H1 (cell line): ENCODE measurements around the gene JOSD2. TPM values are rescaled to one million over a fixed set of nuclear protein-coding genes. Genes with fewer than 3 reads are reported as not detected.

Experiments
- CTCF ChIA-PET: fragments of 300-600 bp; sonication (Branson Sonifier 250); formaldehyde crosslinking; loops from one replicate; lab custom pipeline; 2021; ENCODE audit not compliant: partially characterized antibody; lab: Charles Lee
- POLR2A ChIA-PET: fragments of 300-600 bp; sonication (Branson Sonifier 250); formaldehyde crosslinking; loops from one replicate; lab custom pipeline; 2021; ENCODE audit warnings: inconsistent platforms; ENCODE audit not compliant: partially characterized antibody; lab: Charles Lee
- DNase-seq, 2 experiments: peaks; one replicate each; pipeline versions ENCODE4 v3.0.0 to v3.0.0-alpha.2; 2010 to 2022; ENCODE audit warnings: low spot score in 2 of 2, low read depth in 1 of 2, mixed read lengths in 1 of 2
- FAIRE-seq: peaks from 2 replicates; lab custom pipeline; 2011; peaks lifted over from hg19 to GRCh38; lab: Jason Lieb, UNC
- H2AFZ ChIP-seq: 2 replicates; pipeline ENCODE4 v1.8.1; 2012; ENCODE audit warnings: low read length, inconsistent platforms
- H2AK5ac ChIP-seq: 2 replicates; pipeline ENCODE4 v1.6.1; 2013; ENCODE audit warnings: low read depth, low read length
- H2BK120ac ChIP-seq: replicated peaks from 2 replicates; pipeline ENCODE3; 2013; ENCODE audit warnings: low read depth, low read length, inconsistent platforms
- H2BK12ac ChIP-seq: 2 replicates; pipeline ENCODE4 v1.6.1; 2013; ENCODE audit warnings: low read depth, low read length
- H2BK15ac ChIP-seq: 2 replicates; pipeline ENCODE4 v1.6.1; 2013; ENCODE audit warnings: low read length
- H2BK20ac ChIP-seq: 2 replicates; pipeline ENCODE4 v1.6.1; 2013; ENCODE audit warnings: low read length
- H2BK5ac ChIP-seq: 2 replicates; pipeline ENCODE4 v1.6.1; 2013; ENCODE audit warnings: low read depth, low read length
- H3K14ac ChIP-seq: 2 replicates; pipeline ENCODE4 v1.6.1; 2013; ENCODE audit warnings: inconsistent platforms; ENCODE audit not compliant: insufficient read length
- H3K18ac ChIP-seq: 2 replicates; pipeline ENCODE4 v1.6.1; 2013; ENCODE audit warnings: low read length; ENCODE audit errors: extremely low read depth
- H3K23ac ChIP-seq: 2 replicates; pipeline ENCODE4 v1.6.1; 2013; ENCODE audit warnings: inconsistent platforms; ENCODE audit not compliant: insufficient read length
- H3K23me2 ChIP-seq: 2 replicates; pipeline ENCODE4 v1.6.1; 2013; ENCODE audit warnings: low read depth, low read length
- H3K27ac ChIP-seq: 2 replicates; pipeline ENCODE4 v1.6.1; 2011; ENCODE audit warnings: low read depth, low read length, inconsistent platforms
- H3K27me3 ChIP-seq, 4 experiments: replicated peaks in 1 of 4; 1 replicate in 1 of 4; 2 replicates in 3 of 4; pipeline versions ENCODE4 v1.6.1 to v1.8.1; 2011 to 2013; ENCODE audit warnings: low read length in 3 of 4, mild to moderate bottlenecking in 3 of 4, inconsistent platforms in 2 of 4, mixed read lengths in 2 of 4, moderate library complexity in 1 of 4; ENCODE audit not compliant: control insufficient read depth in 3 of 4, insufficient read depth in 3 of 4; ENCODE audit errors: extremely low read depth in 1 of 4
- H3K36me3 ChIP-seq, 4 experiments: 2 replicates each; pipeline versions ENCODE4 v1.6.1 to v1.8.1; 2011 to 2013; ENCODE audit warnings: mild to moderate bottlenecking in 4 of 4, low read length in 3 of 4, moderate library complexity in 2 of 4, control low read depth in 1 of 4, inconsistent platforms in 1 of 4; ENCODE audit not compliant: insufficient read depth in 4 of 4, control insufficient read depth in 2 of 4
- H3K4ac ChIP-seq: replicated peaks from 2 replicates; pipeline ENCODE3; 2013; ENCODE audit warnings: low read length, low read depth, mixed read lengths, inconsistent platforms; ENCODE audit not compliant: insufficient read length
- H3K4me1 ChIP-seq, 4 experiments: replicated peaks in 1 of 4; 1 replicate in 1 of 4; 2 replicates in 3 of 4; pipeline versions ENCODE4 v1.6.1 to v1.8.1; 2011 to 2013; ENCODE audit warnings: low read length in 3 of 4, inconsistent platforms in 2 of 4, mixed read lengths in 1 of 4; ENCODE audit not compliant: insufficient read depth in 4 of 4, control insufficient read depth in 3 of 4
- H3K4me2 ChIP-seq, 2 experiments: 2 replicates each; pipeline versions ENCODE4 v1.6.1 to v1.8.1; 2011 to 2013; ENCODE audit warnings: low read depth in 2 of 2, low read length in 2 of 2, control low read depth in 1 of 2, inconsistent platforms in 1 of 2, mild to moderate bottlenecking in 1 of 2; ENCODE audit not compliant: insufficient read depth in 1 of 2
- H3K4me3 ChIP-seq, 4 experiments: fragments of 200-600, 300-600 bp in 1 of 4; sonication (generic), shearing (Covaris generic), sonication (Bioruptor Twin) in 1 of 4; 2 replicates each; pipeline versions ENCODE4 v1.5.1 to v1.8.1; 2011 to 2016; ENCODE audit warnings: low read length in 4 of 4, low read depth in 3 of 4, control low read depth in 2 of 4, inconsistent platforms in 2 of 4, mild to moderate bottlenecking in 2 of 4, mixed read lengths in 1 of 4, moderate library complexity in 1 of 4; ENCODE audit not compliant: insufficient read depth in 2 of 4; ENCODE audit errors: extremely low read depth in 1 of 4
- H3K56ac ChIP-seq: replicated peaks from 2 replicates; pipeline ENCODE3; 2013; ENCODE audit warnings: low read depth, mild to moderate bottlenecking, mixed read lengths, low read length, inconsistent platforms; ENCODE audit not compliant: insufficient read length
- H3K79me1 ChIP-seq: 2 replicates; pipeline ENCODE4 v1.6.1; 2013; ENCODE audit warnings: low read depth, low read length, control low read depth
- H3K79me2 ChIP-seq, 2 experiments: 2 replicates each; pipeline versions ENCODE4 v1.6.1 to v1.8.1; 2012 to 2013; ENCODE audit warnings: low read length in 2 of 2, mild to moderate bottlenecking in 2 of 2, inconsistent platforms in 1 of 2; ENCODE audit not compliant: insufficient read depth in 2 of 2, control insufficient read depth in 1 of 2
- H3K9ac ChIP-seq, 4 experiments: replicated peaks in 1 of 4; 1 replicate in 1 of 4; 2 replicates in 3 of 4; pipeline versions ENCODE4 v1.6.1 to v1.8.1; 2011 to 2013; ENCODE audit warnings: low read depth in 3 of 4, low read length in 3 of 4, control low read depth in 2 of 4, mild to moderate bottlenecking in 2 of 4, moderate library complexity in 2 of 4, inconsistent platforms in 1 of 4; ENCODE audit errors: extremely low read depth in 1 of 4
- H3K9me3 ChIP-seq, 2 experiments: 2 replicates each; pipeline versions ENCODE4 v1.6.1 to v1.8.1; 2012 to 2013; ENCODE audit warnings: mild to moderate bottlenecking in 2 of 2, moderate library complexity in 2 of 2, control low read depth in 1 of 2, inconsistent platforms in 1 of 2, low read depth in 1 of 2, low read length in 1 of 2, mixed read lengths in 1 of 2; ENCODE audit not compliant: insufficient read depth in 2 of 2
- H4K20me1 ChIP-seq, 2 experiments: replicated peaks in 1 of 2; 2 replicates each; pipeline versions ENCODE3 to v1.8.1; 2011 to 2013; ENCODE audit warnings: inconsistent platforms in 2 of 2, low read length in 2 of 2, mild to moderate bottlenecking in 1 of 2; ENCODE audit not compliant: insufficient read depth in 2 of 2, control insufficient read depth in 1 of 2
- H4K5ac ChIP-seq: 2 replicates; pipeline ENCODE4 v1.6.1; 2013; ENCODE audit warnings: low read length, low read depth, mixed read lengths, inconsistent platforms; ENCODE audit not compliant: insufficient read length
- H4K8ac ChIP-seq: 2 replicates; pipeline ENCODE4 v1.8.0; 2013; ENCODE audit warnings: mild to moderate bottlenecking, moderate library complexity, low read length, inconsistent platforms; ENCODE audit not compliant: insufficient read depth; ENCODE audit errors: extremely low read depth
- H4K91ac ChIP-seq: replicated peaks from 2 replicates; pipeline ENCODE3; 2013; ENCODE audit warnings: low read length, mixed read lengths, inconsistent platforms; ENCODE audit not compliant: insufficient read length
- BCL11A ChIP-seq, 2 experiments: IDR thresholded peaks; one replicate each; pipeline ENCODE4 v1.6.1; 2011; ENCODE audit warnings: low read depth in 2 of 2, low read length in 2 of 2, mild to moderate bottlenecking in 2 of 2
- CHD2 ChIP-seq: IDR thresholded peaks from 2 replicates; pipeline ENCODE4 v1.6.1; 2012; ENCODE audit warnings: low read length, improper control_type of control experiment
- EGR1 ChIP-seq: IDR thresholded peaks from 2 replicates; pipeline ENCODE4 v1.6.1; 2011; ENCODE audit warnings: low read depth, low read length, borderline replicate concordance
- EP300 ChIP-seq, 2 experiments: IDR thresholded peaks; 1 replicate in 1 of 2; 2 replicates in 1 of 2; pipeline ENCODE4 v1.6.1; 2011 to 2012; ENCODE audit warnings: low read depth in 2 of 2, low read length in 2 of 2, mild to moderate bottlenecking in 2 of 2, borderline replicate concordance in 1 of 2, inconsistent platforms in 1 of 2, moderate library complexity in 1 of 2
- HDAC2 ChIP-seq, 2 experiments: fragments of 300-600 bp in 1 of 2; sonication (generic) in 1 of 2; IDR thresholded peaks; 2 replicates each; pipeline ENCODE4 v1.6.1; 2011 to 2012; ENCODE audit warnings: low read depth in 2 of 2, low read length in 2 of 2, mild to moderate bottlenecking in 2 of 2, moderate library complexity in 2 of 2, borderline replicate concordance in 1 of 2, inconsistent platforms in 1 of 2
- KDM1A ChIP-seq: fragments of 200-600, 300-600 bp; sonication (generic); IDR thresholded peaks from 2 replicates; pipeline ENCODE4 v1.7.1; 2016; ENCODE audit warnings: mild to moderate bottlenecking, low read length, borderline replicate concordance
- POU5F1 ChIP-seq: IDR thresholded peaks from 2 replicates; pipeline ENCODE4 v1.6.1; 2011; ENCODE audit warnings: low read depth, mild to moderate bottlenecking, low read length, moderate library complexity
- TAF1 ChIP-seq: IDR thresholded peaks from 2 replicates; pipeline ENCODE4 v1.6.1; 2011; ENCODE audit warnings: mild to moderate bottlenecking, low read depth, low read length
- WGBS, 2 experiments: shearing (Covaris generic) in 1 of 2; methylation state at CpG; one replicate each; pipeline versions ENCODE4 v1.1.6 to v1.1.7; 2013 to 2015; ENCODE audit warnings: low lambda C conversion rate in 2 of 2, mixed read lengths in 2 of 2, inconsistent platforms in 1 of 2, low coverage in 1 of 2, missing lambda C conversion rate in 1 of 2; ENCODE audit not compliant: insufficient replicate concordance in 2 of 2, insufficient coverage in 1 of 2, insufficient read length in 1 of 2; ENCODE audit errors: extremely low coverage in 1 of 2, missing lambda C conversion rate in 1 of 2; 5-methylcytosine and 5-hydroxymethylcytosine counted together
- polyA plus RNA-seq, 7 experiments: library from polyadenylated mRNA; depleted of rRNA in 3 of 7; stranded (reverse) in 5 of 7; unstranded in 2 of 7; fragments of >200 nt in 5 of 7; fragments of 200-250 nt in 2 of 7; gene quantifications; 1 replicate in 5 of 7; 2 replicates in 1 of 7; 4 replicates in 1 of 7; pipeline versions ENCODE4 v1.2.1 to v1.2.3, GENCODE V29; 2011 to 2013; ENCODE audit warnings: missing spikeins in 2 of 7, mixed read lengths in 2 of 7
- total RNA-seq: library from RNA; stranded (reverse); fragmentation: NEBNext Ultra II Directional; extraction: Animal tissue kit (Norgen Biotek cat#: 25700); gene quantifications from 2 replicates; pipeline ENCODE4 v1.2.1, GENCODE V29; 2021

The JOSD2 gene
- total and polyA plus RNA-seq, 2 of the 8 experiments (the other 6 are each of a cell fraction or from before 2014, with no cell fraction given): 1.9 to 6.6 TPM

- no peak overlapping the region; the same call in 1 of the 2 replicates for H3K18ac ChIP-seq
- no peak overlapping the region for H4K91ac ChIP-seq
- no peak overlapping the region for H2BK120ac ChIP-seq
- peak overlapping the region; percentile 45 to 72 (median 62) for H3K4me3 ChIP-seq
- ChIA-PET CTCF (interaction anchor here (0.5 to 10.6 kb wide), 43 partner anchors 11 to 1772 kb away, joined by 3 to 269 read pairs (median 5); partner anchors contain the start of genes CLEC11A, JOSD2 and KLK4), POLR2A (interaction anchor here (0.5 to 4.1 kb wide), 12 partner anchors 8 to 212 kb away, joined by 3 to 15 read pairs (median 3); partner anchors contain the start of gene JOSD2)
- H2BK15ac ChIP-seq: 0 out of 2 replicates have a peak overlapping the region, but pooled peaks have one; percentile 61
- no peaks in the 10 kb centered on the region for H3K79me1 ChIP-seq
- peak overlapping the region; percentile 40; the same call in 1 of the 2 replicates for H2AK5ac ChIP-seq
- peak overlapping the region; percentile 75; the same call in 1 of the 2 replicates for H2BK12ac ChIP-seq
- 54% methylated on average over 23 of the region's 28 CpGs; no CpG with 5 or more reads in 1 of the 2 experiments for WGBS, 2 experiments
- peak; percentile 19 for FAIRE-seq
- H2AFZ ChIP-seq: no peak overlapping the region
- H3K4me1 ChIP-seq: peaks cover 0 to 21% (median 5%) of the 10 kb centered on the region in 4 experiments; a peak in 6 of 7 replicates
- H2BK20ac ChIP-seq: no peak overlapping the region
- DNase-seq: peak; percentile 15 to 67
- H3K14ac ChIP-seq: no peak overlapping the region
- no peaks in the 10 kb centered on the region for H3K9me3 ChIP-seq
- no peaks in the 10 kb centered on the region; a peak in 1 of 4 replicates for H3K79me2 ChIP-seq
- H3K23me2 ChIP-seq: peaks cover 20% of the 10 kb centered on the region
- H3K56ac ChIP-seq: no peak overlapping the region
- H4K20me1 ChIP-seq: peaks cover 3 to 19% of the 10 kb centered on the region in 2 experiments
- no peak overlapping the region for H3K23ac ChIP-seq
- H3K9ac ChIP-seq: no peak overlapping the region
- H3K4me2 ChIP-seq: peak overlapping the region; percentile 42 to 88
- no peak overlapping the region for H4K5ac ChIP-seq
- TF ChIP-seq KDM1A (peak; percentile 92), POU5F1 (no peak), EGR1 (0 out of 2 replicates have a peak, but pooled peaks have one; percentile 31), EP300 (IDR thresholded peaks at IDR 0.05; ENCODE audit: borderline replicate concordance in 1 of 2, low read depth in 2 of 2, low read length in 2 of 2) (no peak), CHD2 (no peak), TAF1 (no peak), HDAC2 (IDR thresholded peaks at IDR 0.05; ENCODE audit: borderline replicate concordance in 1 of 2, low read depth in 2 of 2, low read length in 2 of 2) (peak in 1 of 2 experiments; percentile 55; a peak in 1 of 4 replicates), BCL11A (IDR thresholded peaks at IDR 0.05; ENCODE audit: low read depth in 2 of 2, low read length in 2 of 2) (no peak)
- H3K27ac ChIP-seq: no peak overlapping the region
- H4K8ac ChIP-seq: no peak overlapping the region; the same call in 1 of the 2 replicates
- H2BK5ac ChIP-seq: no peak overlapping the region
- H3K4ac ChIP-seq: no peak overlapping the region
- peaks cover 0 to 30% (median 20%) of the 10 kb centered on the region in 4 experiments; a peak in 6 of 7 replicates for H3K27me3 ChIP-seq
- no peaks in the 10 kb centered on the region for H3K36me3 ChIP-seq
Measured at GRCh38 chr19:50555450-50556281, 44.7 kb upstream of the JOSD2 start.
